NT2/D1 (cell line): ENCODE data around the gene LARP4B.

Source experiments
- DNase-seq: peaks from one replicate; pipeline ENCODE4 v3.0.0-alpha.2; 2011; ENCODE audit warnings: low read depth, low spot score
- H3K27me3 ChIP-seq: 2 replicates; pipeline ENCODE4 v1.6.0; 2011; ENCODE audit warnings: mild to moderate bottlenecking; ENCODE audit not compliant: insufficient read length, insufficient read depth
- H3K36me3 ChIP-seq: 2 replicates; pipeline ENCODE4 v1.6.1; 2011; ENCODE audit warnings: mild to moderate bottlenecking, low read length, mixed read lengths; ENCODE audit not compliant: insufficient read depth, insufficient read length
- H3K4me1 ChIP-seq: 2 replicates; pipeline ENCODE4 v1.5.1; 2011; ENCODE audit not compliant: insufficient read depth, insufficient read length
- H3K4me3 ChIP-seq: 2 replicates; pipeline ENCODE4 v1.5.1; 2011; ENCODE audit warnings: low read depth; ENCODE audit not compliant: insufficient read length
- H3K9ac ChIP-seq: 2 replicates; pipeline ENCODE4 v1.6.0; 2011; ENCODE audit warnings: low read depth; ENCODE audit not compliant: insufficient read length
- H3K9me3 ChIP-seq: 2 replicates; pipeline ENCODE4 v1.5.1; 2011; ENCODE audit warnings: mild to moderate bottlenecking, low read length; ENCODE audit not compliant: insufficient read depth
- SUZ12 ChIP-seq: IDR thresholded peaks from 2 replicates; pipeline ENCODE4 v1.6.1; 2011; ENCODE audit not compliant: insufficient read length, insufficient read depth; ENCODE audit errors: extremely low read depth
- YY1 ChIP-seq: IDR thresholded peaks from 2 replicates; pipeline ENCODE4 v1.6.1; 2011; ENCODE audit not compliant: insufficient read length, insufficient read depth
- ZNF274 ChIP-seq: IDR thresholded peaks from 2 replicates; pipeline ENCODE4 v1.6.1; 2011; ENCODE audit warnings: mild to moderate bottlenecking, low read depth, low read length

LARP4B gene

DNA sequence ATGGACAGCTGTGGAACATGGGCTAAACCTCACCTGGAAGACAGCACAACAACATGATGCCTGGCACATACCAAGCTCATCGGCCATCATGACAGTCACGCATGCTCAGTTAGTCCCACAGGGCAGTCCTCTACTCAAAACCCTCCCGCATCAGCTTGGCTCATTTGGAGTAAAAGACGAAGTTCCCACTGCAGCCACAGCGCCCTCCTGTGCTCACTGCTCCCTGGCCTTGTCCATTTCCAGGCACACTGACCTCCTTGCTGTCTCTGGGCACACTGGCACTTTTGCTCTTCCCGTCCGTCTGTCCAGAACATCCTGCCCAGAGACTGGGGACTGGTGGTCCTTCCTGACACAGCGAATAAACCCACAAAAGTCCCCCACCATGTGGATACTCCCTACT is 66.2 kb downstream of the LARP4B start:
- H3K27me3 ChIP-seq = no peaks in the 10 kb centered on the region
- no peak overlapping the region for H3K4me3 ChIP-seq
- no peak for TF ChIP-seq ZNF274
- no peak for TF ChIP-seq SUZ12
- no peak for DNase-seq
- peaks cover 2% of the 10 kb centered on the region for H3K4me1 ChIP-seq
- peaks cover 61% of the 10 kb centered on the region for H3K36me3 ChIP-seq
- no peak overlapping the region for H3K9ac ChIP-seq
- H3K9me3 ChIP-seq = peaks cover 4% of the 10 kb centered on the region; the same call in 1 of the 2 replicates

DNA sequence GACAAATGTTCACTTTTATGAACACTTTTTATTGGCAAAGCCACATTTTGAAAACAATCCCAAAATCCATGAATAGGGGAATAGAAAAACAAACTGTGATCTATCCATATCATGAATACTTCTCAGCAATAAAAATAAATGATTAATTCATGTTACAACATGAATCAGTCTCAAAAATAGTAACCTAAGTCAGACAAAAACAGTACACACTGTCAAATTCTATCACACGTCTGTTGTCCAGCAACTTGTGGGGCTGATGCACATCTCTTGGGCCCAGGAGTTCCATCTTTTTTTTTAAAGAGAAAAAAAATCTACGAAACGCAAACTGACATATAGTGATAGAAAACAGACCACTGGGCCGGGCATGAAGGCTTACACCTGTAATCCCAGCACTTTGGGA is 71.0 kb downstream of the LARP4B start:
- Histone ChIP-seq H3K4me3 (no peak overlapping the region), H3K9ac (no peak overlapping the region), H3K9me3 (peaks cover 6% of the 10 kb centered on the region; the same call in 1 of the 2 replicates), H3K36me3 (peaks cover 61% of the 10 kb centered on the region), H3K27me3 (no peaks in the 10 kb centered on the region), H3K4me1 (peaks cover 6% of the 10 kb centered on the region)
- no peak for DNase-seq
- no peak for TF ChIP-seq YY1
- no peak for TF ChIP-seq SUZ12
- no peak for TF ChIP-seq ZNF274

DNA sequence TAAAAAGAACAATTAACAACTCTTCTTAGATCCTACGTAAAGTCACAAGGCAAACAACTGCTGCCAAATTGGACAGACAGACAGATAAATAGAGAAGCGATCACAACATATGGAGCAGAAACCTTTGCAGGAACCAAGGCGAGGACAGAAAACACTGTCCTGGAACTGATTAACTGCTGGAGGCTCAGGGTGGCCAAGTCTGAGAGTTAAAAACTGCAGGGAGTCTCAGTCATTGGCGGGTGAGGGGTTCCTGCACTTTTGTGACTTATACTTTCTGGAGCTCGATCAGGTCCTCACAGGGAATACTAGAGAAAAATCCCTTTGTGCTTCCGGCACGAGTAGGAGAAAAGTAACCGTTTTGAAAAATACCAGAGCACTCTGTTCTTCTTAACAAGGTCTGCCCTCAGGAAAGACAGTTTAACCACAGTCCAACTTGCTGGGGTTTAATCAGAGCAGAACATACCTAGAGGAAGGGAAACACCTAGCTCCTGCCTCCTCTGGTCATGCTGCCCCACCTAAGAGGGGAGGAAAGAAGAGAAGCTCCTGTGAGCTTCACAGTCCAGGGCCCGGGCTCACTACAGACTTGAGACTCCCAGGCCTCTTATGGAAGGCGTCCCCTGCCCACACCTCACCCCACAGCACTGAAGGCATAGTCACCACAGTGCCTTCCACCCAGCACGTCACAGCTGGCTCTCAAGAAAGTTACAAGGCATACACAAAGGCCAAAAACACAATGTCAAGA is 74.9 kb downstream of the LARP4B start:
- Histone ChIP-seq H3K36me3 (peaks cover 67% of the 10 kb centered on the region), H3K9ac (no peak overlapping the region), H3K27me3 (no peaks in the 10 kb centered on the region), H3K4me3 (no peak overlapping the region), H3K4me1 (peaks cover 4% of the 10 kb centered on the region), H3K9me3 (peaks cover 12% of the 10 kb centered on the region; the same call in 1 of the 2 replicates)
- no peak for DNase-seq
- TF ChIP-seq ZNF274 (no peak), YY1 (no peak), SUZ12 (no peak)

DNA sequence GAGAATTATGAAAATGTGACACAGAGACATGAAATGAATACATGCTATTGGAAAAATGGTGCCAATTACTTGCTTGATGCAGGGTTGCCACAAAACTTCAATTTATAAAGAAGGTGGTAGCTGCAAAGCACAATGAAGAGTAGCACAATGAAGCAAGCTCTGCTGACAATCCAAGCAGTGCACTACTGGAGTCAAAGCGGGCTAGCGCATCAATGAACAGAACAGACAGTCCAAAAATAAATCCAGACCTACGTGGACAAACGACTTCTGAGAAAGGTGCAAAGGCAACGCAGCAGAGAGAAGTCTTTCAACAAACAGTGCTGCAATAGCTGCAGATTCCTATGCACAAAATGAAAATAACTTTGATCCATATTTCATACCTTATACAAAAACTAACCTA is 75.8 kb downstream of the LARP4B start:
- peaks cover 21% of the 10 kb centered on the region for H3K9me3 ChIP-seq
- H3K4me3 ChIP-seq = no peak overlapping the region
- H3K9ac ChIP-seq = no peak overlapping the region
- DNase-seq = no peak
- no peak for TF ChIP-seq SUZ12
- TF ChIP-seq YY1 = no peak
- no peak for TF ChIP-seq ZNF274
- peaks cover 61% of the 10 kb centered on the region for H3K36me3 ChIP-seq
- no peaks in the 10 kb centered on the region for H3K27me3 ChIP-seq
- peaks cover 4% of the 10 kb centered on the region for H3K4me1 ChIP-seq

DNA sequence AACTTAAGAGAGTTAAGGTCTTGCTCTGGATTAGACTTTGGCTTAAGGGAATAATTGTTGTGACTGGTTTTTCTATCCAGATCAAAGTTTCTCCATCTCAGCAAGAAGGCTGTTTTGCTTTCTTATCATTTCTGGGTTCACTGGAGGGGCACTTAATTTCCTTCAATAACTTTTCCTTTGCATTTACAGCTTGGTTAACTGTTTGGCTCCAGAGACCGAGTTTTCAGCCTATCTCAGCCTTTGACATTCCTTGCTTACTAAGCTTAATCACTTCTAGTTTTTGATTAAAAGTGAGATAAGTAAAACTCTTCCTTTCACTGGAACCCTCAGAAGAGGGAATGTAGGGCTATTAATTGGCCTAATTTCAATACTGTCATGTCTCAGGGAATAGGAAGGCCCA is 76.4 kb downstream of the LARP4B start:
- Histone ChIP-seq H3K27me3 (no peaks in the 10 kb centered on the region), H3K4me3 (no peak overlapping the region), H3K36me3 (peaks cover 55% of the 10 kb centered on the region), H3K9ac (no peak overlapping the region), H3K9me3 (peaks cover 21% of the 10 kb centered on the region), H3K4me1 (peaks cover 4% of the 10 kb centered on the region)
- no peak for DNase-seq
- TF ChIP-seq YY1 (no peak), SUZ12 (no peak), ZNF274 (no peak)

GRCh38 chr10:853017-853416 is 78.5 kb downstream of the LARP4B start:
- H3K4me1 ChIP-seq = peaks cover 4% of the 10 kb centered on the region
- H3K36me3 ChIP-seq = peaks cover 59% of the 10 kb centered on the region
- H3K27me3 ChIP-seq = no peaks in the 10 kb centered on the region
- no peak overlapping the region for H3K9ac ChIP-seq
- TF ChIP-seq YY1 (no peak), SUZ12 (no peak), ZNF274 (no peak)
- no peak overlapping the region for H3K4me3 ChIP-seq
- DNase-seq = no peak
- peaks cover 25% of the 10 kb centered on the region for H3K9me3 ChIP-seq

- no peaks in the 10 kb centered on the region for H3K27me3 ChIP-seq
- H3K9me3 ChIP-seq = peaks cover 25% of the 10 kb centered on the region
- H3K4me1 ChIP-seq = peaks cover 4% of the 10 kb centered on the region
- no peak for TF ChIP-seq YY1
- no peak for TF ChIP-seq SUZ12
- no peak for TF ChIP-seq ZNF274
- no peak overlapping the region for H3K9ac ChIP-seq
- H3K36me3 ChIP-seq = peaks cover 63% of the 10 kb centered on the region
- no peak for DNase-seq
- no peak overlapping the region for H3K4me3 ChIP-seq
These were observed 79.1 kb downstream of the LARP4B start for GRCh38 chr10:852386-852785.
